ENCODE data around the gene ABO.
"Not testable (repeated sequence)": the region's sequence is repeated elsewhere in the genome, so short reads cannot be mapped to it uniquely, and the experiment has no call there.

The ABO gene

DNA sequence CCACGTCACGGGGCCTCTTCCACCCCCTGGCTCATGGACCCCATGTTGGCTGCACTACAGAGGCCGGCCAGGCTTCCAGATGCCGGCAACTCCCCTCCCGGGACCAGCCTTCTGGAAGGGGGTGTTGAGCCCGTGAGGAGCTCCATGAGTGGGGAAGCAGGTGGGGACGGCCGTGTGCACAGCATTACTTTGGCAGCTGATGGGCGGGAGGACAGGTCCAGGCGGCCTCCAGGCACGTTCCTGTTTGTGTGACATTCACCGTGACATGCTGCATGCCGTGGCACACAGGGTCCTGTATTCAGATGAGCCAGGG, 29.1 kb upstream of the ABO start:
- FAIRE-seq (no peak), DNase-seq (ENCODE audit: insufficient read length, low spot score) (no peak)
- TF ChIP-seq, protein P1, sequence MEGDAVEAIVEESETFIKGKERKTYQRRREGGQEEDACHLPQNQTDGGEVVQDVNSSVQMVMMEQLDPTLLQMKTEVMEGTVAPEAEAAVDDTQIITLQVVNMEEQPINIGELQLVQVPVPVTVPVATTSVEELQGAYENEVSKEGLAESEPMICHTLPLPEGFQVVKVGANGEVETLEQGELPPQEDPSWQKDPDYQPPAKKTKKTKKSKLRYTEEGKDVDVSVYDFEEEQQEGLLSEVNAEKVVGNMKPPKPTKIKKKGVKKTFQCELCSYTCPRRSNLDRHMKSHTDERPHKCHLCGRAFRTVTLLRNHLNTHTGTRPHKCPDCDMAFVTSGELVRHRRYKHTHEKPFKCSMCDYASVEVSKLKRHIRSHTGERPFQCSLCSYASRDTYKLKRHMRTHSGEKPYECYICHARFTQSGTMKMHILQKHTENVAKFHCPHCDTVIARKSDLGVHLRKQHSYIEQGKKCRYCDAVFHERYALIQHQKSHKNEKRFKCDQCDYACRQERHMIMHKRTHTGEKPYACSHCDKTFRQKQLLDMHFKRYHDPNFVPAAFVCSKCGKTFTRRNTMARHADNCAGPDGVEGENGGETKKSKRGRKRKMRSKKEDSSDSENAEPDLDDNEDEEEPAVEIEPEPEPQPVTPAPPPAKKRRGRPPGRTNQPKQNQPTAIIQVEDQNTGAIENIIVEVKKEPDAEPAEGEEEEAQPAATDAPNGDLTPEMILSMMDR (IDR thresholded peaks at IDR 0.05; ENCODE audit: insufficient read depth, missing control alignments): no peak

DNA sequence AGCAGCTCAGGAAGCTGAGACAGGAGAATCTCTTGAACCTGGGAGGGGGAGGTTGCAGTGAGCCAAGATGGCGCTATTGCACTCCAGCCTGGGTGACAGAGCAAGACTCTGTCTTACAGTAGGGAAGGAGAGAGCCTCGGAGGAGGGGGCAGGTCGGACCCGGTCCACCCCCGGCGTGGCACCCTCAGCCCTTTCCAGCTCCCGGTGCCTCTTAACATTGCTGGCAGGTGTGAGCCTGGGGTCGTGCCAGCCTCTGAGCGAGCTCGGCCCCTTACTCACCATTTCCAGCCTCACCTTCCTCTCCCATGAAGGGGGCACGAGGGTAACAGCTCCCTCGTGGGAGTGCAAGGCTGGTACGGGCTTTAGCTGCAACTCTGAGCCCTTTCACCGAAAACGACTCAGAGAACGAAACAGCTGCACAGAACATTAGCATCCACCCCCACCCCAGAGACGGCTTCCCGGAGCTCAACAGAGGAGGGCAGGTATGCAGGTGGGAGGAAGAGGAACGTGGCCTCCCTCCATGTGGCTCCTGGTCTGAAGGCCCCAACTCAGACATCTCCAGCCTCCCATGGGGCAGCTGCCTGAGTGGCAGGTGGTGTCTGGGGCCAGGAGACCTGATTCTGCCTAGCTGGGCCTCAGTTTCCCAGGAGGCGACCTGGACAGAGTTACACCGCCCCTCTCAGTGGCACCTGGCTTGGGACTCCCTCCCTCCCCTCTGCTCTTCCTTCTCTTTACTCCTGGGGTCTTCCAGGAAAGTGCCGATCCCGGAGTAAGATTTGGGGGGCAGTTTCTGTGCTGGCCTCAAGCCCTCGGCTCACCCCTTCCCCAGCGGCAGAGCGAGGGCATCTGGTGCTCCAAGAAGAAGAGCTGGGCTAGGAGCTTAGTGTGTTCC, 28.5 kb upstream of the ABO start:
- TF ChIP-seq, protein P1 (IDR thresholded peaks at IDR 0.05; ENCODE audit: insufficient read depth, missing control alignments): no peak
- FAIRE-seq (no peak), DNase-seq (ENCODE audit: insufficient read length, low spot score) (no peak)

DNA sequence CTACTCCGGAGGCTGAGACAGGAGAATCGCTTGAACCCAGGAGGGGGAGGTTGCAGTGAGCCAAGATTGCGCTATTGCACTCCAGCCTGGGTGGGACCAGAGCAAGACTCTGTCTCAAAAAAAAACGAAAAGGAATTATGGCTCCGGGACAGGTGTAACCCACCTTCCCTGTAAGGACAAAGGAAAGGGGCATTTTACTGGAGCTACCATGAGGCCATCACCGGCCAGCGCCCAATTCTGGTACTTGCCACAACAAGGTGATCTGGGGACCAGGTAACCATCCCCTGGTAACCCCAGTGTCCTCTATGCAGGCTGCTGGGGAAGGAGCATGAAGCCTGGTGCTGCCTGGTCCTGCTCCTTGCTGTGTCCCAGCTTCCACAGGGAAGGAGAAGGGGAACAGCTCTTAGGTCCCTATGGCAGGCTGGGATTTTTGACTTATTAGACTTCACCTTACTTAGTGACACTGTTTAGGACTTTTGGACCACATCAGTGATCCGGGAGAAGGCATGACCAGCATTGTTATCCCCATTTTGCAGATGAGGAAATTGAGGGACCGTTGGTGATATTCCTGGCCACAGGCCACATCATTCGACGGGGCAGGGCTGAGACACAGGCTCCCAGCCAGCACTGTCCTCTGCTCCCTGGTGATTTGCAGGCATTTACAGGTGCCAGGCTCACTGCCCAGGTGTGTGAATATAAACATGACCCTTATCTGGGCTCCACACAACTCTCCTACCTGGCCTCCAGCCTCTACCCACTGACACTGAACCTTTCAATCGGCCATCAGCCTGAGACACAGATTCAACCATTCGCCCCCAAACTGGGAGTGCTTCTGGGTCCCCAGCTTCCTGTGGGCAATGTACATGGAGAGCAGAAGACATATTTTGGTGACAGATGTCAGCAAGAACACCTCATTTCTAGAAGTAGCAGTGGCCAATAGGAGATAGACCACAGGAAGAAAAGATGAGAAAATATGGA, 26.5 kb upstream of the ABO start:
- TF ChIP-seq, protein P1 (IDR thresholded peaks at IDR 0.05; ENCODE audit: insufficient read depth, missing control alignments): no peak
- DNase-seq (ENCODE audit: insufficient read length, low spot score): no peak
- FAIRE-seq: no peak

DNA sequence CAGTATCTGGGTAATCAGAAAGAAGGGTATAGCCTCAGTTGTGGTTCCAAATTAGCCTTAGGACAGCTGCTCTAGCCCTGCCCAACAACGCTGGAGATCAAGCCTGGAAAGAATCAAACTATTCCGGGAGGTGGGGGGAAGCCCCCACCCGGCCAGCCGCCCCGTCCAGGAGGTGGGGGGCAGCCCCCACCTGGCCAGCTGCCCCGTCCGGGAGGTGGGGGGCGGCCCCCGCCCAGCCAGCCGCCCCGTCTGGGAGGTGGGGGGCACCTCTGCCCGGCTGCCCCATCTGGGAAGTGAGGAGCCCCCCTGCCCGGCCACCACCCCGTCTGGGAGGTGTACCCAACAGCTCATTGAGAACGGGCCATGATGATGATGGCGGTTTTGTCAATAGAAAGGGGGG, 25.0 kb upstream of the ABO start:
- DNase-seq (ENCODE audit: insufficient read length, low spot score); FAIRE-seq: not testable (repeated sequence)

DNA sequence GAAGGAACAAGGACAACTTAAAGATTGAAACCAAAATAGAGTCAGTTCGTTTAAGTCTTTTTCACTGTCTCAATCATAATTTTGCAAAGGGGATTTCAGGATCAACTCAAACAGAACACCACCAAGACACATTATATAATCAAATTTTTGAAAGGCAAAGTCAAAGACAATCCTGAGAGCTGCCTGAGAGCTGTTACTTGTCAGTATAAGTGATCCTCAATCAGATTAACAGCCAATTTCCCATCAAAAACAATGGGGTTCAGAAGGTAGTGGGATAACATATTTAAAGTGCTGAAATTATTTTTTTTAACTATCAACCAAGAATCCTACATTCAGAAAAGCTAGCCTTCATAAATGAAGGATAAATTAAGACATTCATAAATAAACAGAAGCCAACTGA, 19.3 kb upstream of the ABO start:
- no peak for DNase-seq (ENCODE audit: insufficient read length, low spot score)
- no peak for FAIRE-seq
- TF ChIP-seq, protein P1 (IDR thresholded peaks at IDR 0.05; ENCODE audit: insufficient read depth, missing control alignments): no peak

DNA sequence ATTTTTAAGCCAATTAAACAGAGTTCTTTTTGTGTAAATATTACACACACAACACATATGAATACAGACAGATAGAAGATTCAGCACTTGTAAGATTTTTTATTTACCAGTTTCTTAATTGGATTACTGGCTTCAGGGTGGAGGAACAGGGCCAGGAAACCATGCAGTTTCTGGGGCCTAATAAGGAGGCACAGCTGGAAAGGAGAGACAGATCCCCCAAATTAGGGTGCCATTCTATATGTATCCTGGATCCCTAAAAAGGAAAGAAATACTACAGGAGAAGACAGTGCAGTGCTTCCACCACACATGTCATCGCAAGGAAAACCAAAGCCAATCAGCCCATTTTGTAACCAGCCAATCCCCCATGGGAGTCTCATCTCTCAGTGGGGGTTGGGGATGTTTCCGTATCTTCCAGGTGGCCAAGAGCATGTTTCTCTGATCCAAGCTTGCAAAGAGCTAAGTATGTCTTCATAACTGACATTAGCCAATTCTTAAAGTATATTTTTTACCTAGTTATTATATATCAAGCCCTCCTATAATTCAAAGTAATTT, 15.8 kb upstream of the ABO start:
- TF ChIP-seq, protein P1 (IDR thresholded peaks at IDR 0.05; ENCODE audit: insufficient read depth, missing control alignments): no peak
- DNase-seq (ENCODE audit: insufficient read length, low spot score) (no peak), FAIRE-seq (no peak)

DNA sequence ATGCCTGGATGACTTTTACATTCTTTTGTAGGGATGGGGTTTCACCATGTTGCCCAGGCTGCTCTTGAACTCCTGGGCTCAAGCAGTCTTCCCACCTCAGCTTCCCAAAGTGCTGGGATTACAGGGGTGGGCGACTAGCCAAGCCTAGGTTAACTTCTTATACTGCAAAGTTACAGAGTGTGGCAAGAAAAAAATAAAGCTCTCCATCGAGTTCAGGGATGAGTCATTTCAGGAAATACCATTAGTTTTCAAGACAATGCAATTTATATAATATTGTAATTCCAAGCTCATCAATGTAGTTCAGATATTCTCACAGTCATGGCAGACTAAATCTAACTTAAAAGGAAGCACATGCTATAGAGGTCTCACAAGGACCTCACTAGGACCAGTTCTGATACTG, 11.5 kb upstream of the ABO start:
- FAIRE-seq: no peak
- no peak for DNase-seq (ENCODE audit: insufficient read length, low spot score)
- TF ChIP-seq, protein P1 (IDR thresholded peaks at IDR 0.05; ENCODE audit: insufficient read depth, missing control alignments): no peak

All from D721Med (cell line).